Astrocyte (in vitro differentiated cells and primary cell): Measurements from ENCODE around the gene FAM110A.

Experiments
- EZH2 ChIP-seq: IDR thresholded peaks from 2 replicates; pipeline ENCODE4 v1.6.1; 2012; ENCODE audit warnings: mild to moderate bottlenecking, low read length, inconsistent platforms; ENCODE audit not compliant: insufficient read depth
- TF ChIP-seq, protein P1 (sequence below): IDR thresholded peaks from 2 replicates; pipeline ENCODE4 v1.5.1; 2011; ENCODE audit warnings: low read depth, mild to moderate bottlenecking, inconsistent platforms, low read length, moderate library complexity; ENCODE audit not compliant: insufficient read depth

DNA sequence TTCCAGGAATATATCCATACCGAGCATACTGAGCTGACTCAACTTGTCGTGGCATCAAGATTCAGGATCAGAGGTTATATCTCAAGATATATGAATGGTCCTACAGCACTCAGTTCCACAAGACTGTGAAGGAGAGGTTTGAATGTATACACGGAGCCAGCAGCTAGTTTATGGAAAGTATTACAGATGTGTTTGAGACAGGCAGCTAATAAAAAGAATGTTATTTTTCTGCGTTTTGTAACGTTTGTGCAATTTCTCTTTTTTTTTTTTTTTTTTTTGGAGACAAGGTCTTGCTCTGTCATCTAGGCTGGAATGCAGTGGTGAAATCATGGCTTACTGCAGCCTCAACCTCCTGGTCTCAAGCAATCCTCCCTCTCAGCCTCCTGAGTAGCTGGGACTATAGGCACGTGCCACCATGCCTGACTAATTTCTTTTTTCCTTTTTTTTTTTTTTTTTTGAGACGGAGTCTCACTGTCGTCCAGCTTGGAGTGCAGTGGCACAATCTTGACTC is 3.4 kb upstream of the FAM110A start:
- TF ChIP-seq, protein P1, sequence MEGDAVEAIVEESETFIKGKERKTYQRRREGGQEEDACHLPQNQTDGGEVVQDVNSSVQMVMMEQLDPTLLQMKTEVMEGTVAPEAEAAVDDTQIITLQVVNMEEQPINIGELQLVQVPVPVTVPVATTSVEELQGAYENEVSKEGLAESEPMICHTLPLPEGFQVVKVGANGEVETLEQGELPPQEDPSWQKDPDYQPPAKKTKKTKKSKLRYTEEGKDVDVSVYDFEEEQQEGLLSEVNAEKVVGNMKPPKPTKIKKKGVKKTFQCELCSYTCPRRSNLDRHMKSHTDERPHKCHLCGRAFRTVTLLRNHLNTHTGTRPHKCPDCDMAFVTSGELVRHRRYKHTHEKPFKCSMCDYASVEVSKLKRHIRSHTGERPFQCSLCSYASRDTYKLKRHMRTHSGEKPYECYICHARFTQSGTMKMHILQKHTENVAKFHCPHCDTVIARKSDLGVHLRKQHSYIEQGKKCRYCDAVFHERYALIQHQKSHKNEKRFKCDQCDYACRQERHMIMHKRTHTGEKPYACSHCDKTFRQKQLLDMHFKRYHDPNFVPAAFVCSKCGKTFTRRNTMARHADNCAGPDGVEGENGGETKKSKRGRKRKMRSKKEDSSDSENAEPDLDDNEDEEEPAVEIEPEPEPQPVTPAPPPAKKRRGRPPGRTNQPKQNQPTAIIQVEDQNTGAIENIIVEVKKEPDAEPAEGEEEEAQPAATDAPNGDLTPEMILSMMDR = no peak
- no peak for TF ChIP-seq EZH2
